ENCODE measurements around the gene WDR44.
"Not testable (repeated sequence)": the region's sequence is repeated elsewhere in the genome, so short reads cannot be mapped to it uniquely, and the experiment has no call there.

- not testable (repeated sequence) for TF ChIP-seq CTCF (IDR thresholded peaks at IDR 0.05; ENCODE audit: low read depth, low read length); EZH2phosphoT487 (IDR thresholded peaks at IDR 0.05; ENCODE audit: low read depth)
Observed at GRCh38 chrX:118482384-118482783, 136.5 kb downstream of the WDR44 start.
